ENCODE results near the gene HERC3. TPM values are rescaled to one million over a fixed set of nuclear protein-coding genes. Genes with fewer than 3 reads are reported as not detected.

The HERC3 gene
- total and polyA plus RNA-seq, 2 donors (not counting 3 experiments of a cell fraction or from before 2014, with no cell fraction given): 6.3 to 21.2 TPM

- Histone ChIP-seq H3K4me3 (replicated peaks in 1 of 3; ENCODE audit: insufficient read depth in 1 of 3, low read depth in 1 of 3, low read length in 3 of 3) (no peak overlapping the region), H3K9me1 (replicated peaks; ENCODE audit: control insufficient read depth, extremely low read depth, insufficient read depth, low read length) (no peaks in the 10 kb centered on the region), H3K4me2 (ENCODE audit: insufficient read depth, low read length) (no peak overlapping the region), H3K27me3 (ENCODE audit: control insufficient read depth in 2 of 2, insufficient read depth in 2 of 2, low read length in 2 of 2) (no peaks in the 10 kb centered on the region), H3K4me1 (ENCODE audit: control insufficient read depth, extremely low read depth, insufficient read depth, low read length) (no peaks in the 10 kb centered on the region), H3K36me3 (ENCODE audit: control insufficient read depth in 2 of 2, extremely low read depth in 1 of 2, insufficient read depth in 2 of 2, low read length in 2 of 2) (no peaks in the 10 kb centered on the region), H3K27ac (ENCODE audit: insufficient read depth, low read depth, low read length) (no peak overlapping the region), H3K9me3 (replicated peaks; ENCODE audit: control insufficient read depth, insufficient read depth, low read length) (no peaks in the 10 kb centered on the region), H3K79me2 (ENCODE audit: control insufficient read depth, insufficient read depth, low read length) (no peaks in the 10 kb centered on the region), H2AFZ (ENCODE audit: low read depth, low read length) (no peak overlapping the region), H4K20me1 (replicated peaks; ENCODE audit: control insufficient read depth, extremely low read depth, insufficient read depth, low read length) (no peaks in the 10 kb centered on the region), H3K9ac (replicated peaks; ENCODE audit: extremely low read depth, insufficient read depth, low read length) (no peak overlapping the region)
- intact Hi-C loops (cut with micrococcal nuclease) (no loop called here), dilution Hi-C loops (cut with MboI; ENCODE audit: extremely low pct_ligation_motif_present, low sequenced_read_pairs) (no loop called here)
- FAIRE-seq (no peak), DNase-seq (ENCODE audit: low read depth, low spot score) (no peak)
- BruUV-seq (replicated peaks): no TSS peak
- TF ChIP-seq POLR2A (IDR thresholded peaks at IDR 0.05; ENCODE audit: low read depth, low read length) (no peak), GATA2 (IDR thresholded peaks at IDR 0.05; ENCODE audit: insufficient read depth, insufficient read length, low read depth, low read length) (no peak), CTCF (IDR thresholded peaks at IDR 0.05; ENCODE audit: extremely low read depth in 1 of 2, insufficient read depth in 1 of 2, low read depth in 1 of 2, low read length in 2 of 2) (no peak), JUN (IDR thresholded peaks at IDR 0.05; ENCODE audit: borderline replicate concordance, insufficient read depth, insufficient read length, low read depth) (no peak), EZH2 (IDR thresholded peaks at IDR 0.05; ENCODE audit: borderline replicate concordance, low read depth, low read length, severe bottlenecking) (no peak), FOS (IDR thresholded peaks at IDR 0.05; ENCODE audit: borderline replicate concordance, insufficient read depth, low read length) (no peak), POLR2AphosphoS5 (IDR thresholded peaks at IDR 0.05; ENCODE audit: insufficient read depth, low read depth, low read length) (no peak), MYC (IDR thresholded peaks at IDR 0.05; ENCODE audit: low read depth, low read length) (no peak)
- TF ChIP-seq, protein P1, sequence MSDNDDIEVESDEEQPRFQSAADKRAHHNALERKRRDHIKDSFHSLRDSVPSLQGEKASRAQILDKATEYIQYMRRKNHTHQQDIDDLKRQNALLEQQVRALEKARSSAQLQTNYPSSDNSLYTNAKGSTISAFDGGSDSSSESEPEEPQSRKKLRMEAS (IDR thresholded peaks at IDR 0.05; ENCODE audit: insufficient read depth, insufficient read length): no peak
- ChIA-PET CTCF (interaction anchor here (1.1 to 2.0 kb wide), 4 partner anchors 28 to 92 kb away, joined by 3 to 7 read pairs (median 5); no protein-coding TSS in a partner anchor), POLR2A (no interaction called here)
These were observed 24.7 kb upstream of the HERC3 start for GRCh38 chr4:88567591-88567990.

Measured in endothelial cell of umbilical vein (primary cell).